Esophagus squamous epithelium (tissue), 4 donors: Measurements from ENCODE around the gene USP10.

Experiments used
- POLR2A ChIP-seq, 4 donors: fragments of 450-650 bp; IDR thresholded peaks; one replicate each; pipeline ENCODE4 v1.6.1; 2017; ENCODE audit warnings: antibody characterized with exemption in 4 of 4, mild to moderate bottlenecking in 4 of 4, moderate library complexity in 3 of 4
- TF ChIP-seq, protein P1 (sequence below), 6 experiments: fragments of 450-650 bp in 4 of 6; fragments of 200-600 bp in 2 of 6; sonication (generic) in 2 of 6; IDR thresholded peaks; one replicate each; pipeline ENCODE4 v1.5.1; 2016 to 2019; ENCODE audit warnings: antibody characterized with exemption in 6 of 6, mild to moderate bottlenecking in 4 of 6, moderate library complexity in 4 of 6

DNA sequence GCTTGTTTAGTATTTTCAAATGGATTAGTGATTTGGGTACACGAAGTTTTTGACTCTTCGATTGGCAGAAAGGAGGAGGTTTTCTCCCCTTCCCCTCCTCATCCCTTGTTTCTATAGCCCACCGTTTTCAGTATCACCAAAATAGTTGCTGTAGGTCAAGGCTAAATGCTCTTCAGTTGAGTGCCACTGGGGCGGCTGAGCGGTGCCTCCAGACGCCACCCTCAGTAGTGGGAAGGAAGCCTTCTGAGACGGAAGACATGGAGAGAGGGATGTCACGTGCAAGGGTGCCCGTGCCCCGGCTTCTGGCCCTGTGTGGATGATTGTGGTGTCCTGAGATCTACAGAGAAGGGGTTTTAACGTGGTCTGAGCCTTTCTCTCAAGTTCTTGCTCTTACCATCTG lies 80.3 kb downstream of the USP10 start:
- TF ChIP-seq, protein P1, sequence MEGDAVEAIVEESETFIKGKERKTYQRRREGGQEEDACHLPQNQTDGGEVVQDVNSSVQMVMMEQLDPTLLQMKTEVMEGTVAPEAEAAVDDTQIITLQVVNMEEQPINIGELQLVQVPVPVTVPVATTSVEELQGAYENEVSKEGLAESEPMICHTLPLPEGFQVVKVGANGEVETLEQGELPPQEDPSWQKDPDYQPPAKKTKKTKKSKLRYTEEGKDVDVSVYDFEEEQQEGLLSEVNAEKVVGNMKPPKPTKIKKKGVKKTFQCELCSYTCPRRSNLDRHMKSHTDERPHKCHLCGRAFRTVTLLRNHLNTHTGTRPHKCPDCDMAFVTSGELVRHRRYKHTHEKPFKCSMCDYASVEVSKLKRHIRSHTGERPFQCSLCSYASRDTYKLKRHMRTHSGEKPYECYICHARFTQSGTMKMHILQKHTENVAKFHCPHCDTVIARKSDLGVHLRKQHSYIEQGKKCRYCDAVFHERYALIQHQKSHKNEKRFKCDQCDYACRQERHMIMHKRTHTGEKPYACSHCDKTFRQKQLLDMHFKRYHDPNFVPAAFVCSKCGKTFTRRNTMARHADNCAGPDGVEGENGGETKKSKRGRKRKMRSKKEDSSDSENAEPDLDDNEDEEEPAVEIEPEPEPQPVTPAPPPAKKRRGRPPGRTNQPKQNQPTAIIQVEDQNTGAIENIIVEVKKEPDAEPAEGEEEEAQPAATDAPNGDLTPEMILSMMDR (IDR thresholded peaks at IDR 0.05), result no peak
- no peak for TF ChIP-seq POLR2A (IDR thresholded peaks at IDR 0.05)
